ENCODE measurements around the gene FOXF1.

The FOXF1 gene

DNA sequence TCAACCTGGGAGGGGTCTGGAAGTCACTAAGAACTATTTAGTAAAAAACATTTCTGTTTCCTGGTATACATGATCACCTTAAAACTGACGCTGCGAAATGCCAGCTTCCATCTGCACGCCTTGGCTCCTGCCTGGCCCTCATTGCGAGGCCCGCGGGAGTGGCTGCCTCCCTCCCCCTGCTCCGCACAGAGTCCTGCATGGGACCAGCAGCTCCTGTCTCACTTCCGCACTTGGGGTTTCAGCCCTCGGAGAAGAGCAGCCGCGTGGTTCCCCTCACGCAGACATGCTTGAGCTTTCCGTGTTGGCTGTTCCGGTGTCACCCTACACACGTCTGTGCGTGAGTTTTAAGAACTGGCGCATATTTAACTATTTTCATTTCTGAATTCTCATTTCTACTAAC is 26.3 kb downstream of the FOXF1 start:
- no peak for DNase-seq

DNA sequence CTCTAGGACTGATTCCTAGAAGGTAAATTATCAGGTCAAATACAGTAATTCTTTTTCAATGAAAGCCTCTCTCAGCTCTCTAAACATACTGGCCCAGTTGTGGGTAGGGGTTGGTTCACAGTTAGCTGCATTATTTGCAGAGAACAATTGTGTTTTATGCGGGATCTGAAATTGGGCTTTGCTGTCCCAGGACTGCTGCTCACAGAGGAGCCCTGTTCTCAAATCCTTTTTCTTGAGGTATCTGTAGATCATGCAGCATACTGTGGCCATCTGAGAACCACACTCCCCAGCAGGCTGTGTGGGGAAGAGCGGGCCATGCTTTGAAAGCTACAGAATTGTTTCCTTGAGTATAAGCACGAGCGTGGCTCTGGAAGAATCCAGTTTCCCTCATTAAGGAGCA is 27.2 kb downstream of the FOXF1 start:
- no peak for DNase-seq

DNA sequence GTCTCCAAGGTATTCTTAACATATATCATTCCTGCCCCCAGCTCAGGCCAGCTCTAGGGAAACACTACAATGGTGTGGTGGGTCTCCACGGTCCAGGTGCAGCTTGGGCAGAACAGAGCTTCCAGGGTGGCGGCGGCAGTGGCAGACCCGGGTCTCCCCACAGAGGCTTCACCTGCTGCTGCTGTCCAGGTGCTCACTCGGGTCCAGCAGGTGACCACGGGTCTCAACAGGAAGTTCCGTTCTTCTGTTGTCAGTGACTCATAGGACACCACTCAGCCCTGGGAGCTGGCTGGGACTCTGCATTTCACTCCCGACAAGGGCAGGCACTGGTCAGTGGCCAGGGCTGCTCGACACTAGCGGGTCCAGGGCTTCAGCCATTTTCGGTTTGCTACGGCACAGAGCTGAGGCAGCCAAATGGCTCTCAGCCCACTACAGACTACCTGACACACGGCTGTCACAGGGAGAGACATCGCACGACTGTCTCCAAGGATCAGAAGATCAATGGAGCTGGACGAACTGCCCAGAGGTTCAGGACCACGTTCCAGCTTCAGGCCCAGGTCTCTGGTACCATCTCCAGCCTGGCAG is 28.0 kb downstream of the FOXF1 start:
- DNase-seq: no peak

DNA sequence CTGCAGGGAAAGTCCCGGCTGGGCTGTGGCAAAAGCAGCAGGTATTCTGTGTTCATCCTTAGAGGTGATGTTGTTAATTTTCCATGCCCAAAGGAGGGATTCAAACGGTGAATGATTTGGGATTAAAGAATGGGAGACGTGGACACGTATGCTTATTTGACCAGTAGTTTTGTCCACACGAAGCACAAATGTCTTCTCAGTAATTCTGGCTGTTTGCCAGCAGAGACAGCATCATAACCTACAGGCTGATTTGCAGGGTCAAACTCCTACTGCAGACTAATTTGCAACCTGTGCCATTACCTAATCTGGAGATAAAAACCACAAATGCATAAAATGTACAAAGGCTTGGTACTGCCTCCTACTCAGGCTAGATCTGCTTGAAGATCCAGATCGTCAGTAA is 30.6 kb downstream of the FOXF1 start:
- DNase-seq: no peak

DNA sequence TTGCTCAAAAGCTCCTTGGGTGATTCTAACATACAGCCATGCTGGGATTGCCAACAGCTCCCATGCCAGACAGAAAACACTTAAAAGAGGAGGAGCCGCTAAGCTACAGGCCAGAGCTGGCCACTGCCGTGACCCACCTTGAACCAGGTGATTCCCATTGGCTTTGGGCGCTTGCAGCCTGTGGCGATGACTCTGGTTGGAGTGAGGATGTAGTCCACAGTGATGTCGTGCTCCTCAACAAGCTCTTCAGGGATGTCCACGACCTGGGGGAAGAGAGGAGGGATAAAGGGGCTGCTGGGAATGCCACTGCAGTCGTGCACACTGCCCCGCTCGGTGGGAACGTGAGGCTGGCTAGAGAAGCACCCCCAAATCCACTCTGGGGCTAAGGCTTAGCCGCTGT is 31.2 kb downstream of the FOXF1 start:
- no peak for DNase-seq

DNA sequence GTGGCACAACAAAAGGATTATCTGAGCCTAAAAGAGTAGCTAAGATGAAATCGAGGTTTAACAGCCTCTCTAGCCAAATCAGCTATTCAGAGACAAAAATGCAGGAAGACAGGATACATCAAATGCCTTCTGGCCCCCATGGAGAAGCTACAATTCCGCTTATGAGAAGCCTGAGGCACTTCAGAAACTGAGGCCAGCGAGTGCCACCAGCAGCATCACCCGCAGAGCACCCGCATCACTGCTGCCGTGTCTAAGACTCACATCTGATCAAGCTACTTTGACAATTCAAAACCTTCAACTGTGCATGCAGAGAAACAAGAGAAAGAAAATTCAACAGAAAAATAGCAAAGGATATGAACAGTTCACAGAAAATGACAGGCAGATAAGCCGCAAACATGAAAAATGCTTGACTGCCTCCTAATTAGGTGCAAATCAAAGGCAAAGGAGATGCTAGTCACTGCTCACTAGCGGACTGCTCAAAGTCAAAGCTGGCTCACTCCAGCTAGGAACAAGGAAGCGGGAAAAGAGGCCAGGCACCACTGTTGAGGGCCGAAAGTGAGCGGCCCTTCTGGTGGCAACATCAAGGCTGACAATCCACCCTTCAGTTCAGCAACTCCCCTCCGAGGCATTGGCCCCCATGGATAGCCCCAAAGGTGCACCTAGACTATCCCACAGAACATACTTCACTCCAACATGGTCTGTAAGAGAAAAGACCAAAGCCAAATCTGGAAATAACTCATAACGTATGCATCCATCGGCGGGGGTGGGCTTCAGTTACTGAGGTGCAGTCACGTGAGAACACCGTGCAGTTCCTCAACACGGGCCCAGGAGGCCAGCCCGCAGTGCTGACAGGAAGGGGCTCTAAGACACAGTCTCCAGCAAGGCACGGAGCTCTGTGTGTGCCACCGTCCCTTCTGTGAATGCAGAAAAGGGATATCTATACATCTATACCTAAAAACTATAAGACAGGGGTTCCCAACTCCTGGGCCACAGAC is 32.7 kb downstream of the FOXF1 start:
- DNase-seq: no peak

DNA sequence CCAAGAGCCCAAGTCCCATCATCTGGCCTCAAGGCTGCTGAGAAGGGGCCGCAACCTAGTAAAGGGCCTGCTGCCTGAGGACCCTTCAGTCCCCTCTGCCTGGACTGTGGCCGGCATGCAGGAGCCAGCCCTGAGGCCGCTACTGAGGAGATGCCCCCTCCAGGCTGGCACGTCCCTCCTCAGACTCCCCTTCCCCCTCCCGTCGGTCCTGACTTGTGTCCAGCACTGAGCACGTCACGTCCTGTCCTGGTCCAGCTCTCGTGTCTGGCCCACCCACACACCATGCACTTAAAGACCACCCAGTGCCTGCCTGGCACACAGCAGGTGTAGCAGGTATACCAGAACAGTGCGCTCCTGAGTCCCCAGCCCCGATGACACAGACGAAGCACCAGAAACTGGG is 35.2 kb downstream of the FOXF1 start:
- no peak for DNase-seq

DNA sequence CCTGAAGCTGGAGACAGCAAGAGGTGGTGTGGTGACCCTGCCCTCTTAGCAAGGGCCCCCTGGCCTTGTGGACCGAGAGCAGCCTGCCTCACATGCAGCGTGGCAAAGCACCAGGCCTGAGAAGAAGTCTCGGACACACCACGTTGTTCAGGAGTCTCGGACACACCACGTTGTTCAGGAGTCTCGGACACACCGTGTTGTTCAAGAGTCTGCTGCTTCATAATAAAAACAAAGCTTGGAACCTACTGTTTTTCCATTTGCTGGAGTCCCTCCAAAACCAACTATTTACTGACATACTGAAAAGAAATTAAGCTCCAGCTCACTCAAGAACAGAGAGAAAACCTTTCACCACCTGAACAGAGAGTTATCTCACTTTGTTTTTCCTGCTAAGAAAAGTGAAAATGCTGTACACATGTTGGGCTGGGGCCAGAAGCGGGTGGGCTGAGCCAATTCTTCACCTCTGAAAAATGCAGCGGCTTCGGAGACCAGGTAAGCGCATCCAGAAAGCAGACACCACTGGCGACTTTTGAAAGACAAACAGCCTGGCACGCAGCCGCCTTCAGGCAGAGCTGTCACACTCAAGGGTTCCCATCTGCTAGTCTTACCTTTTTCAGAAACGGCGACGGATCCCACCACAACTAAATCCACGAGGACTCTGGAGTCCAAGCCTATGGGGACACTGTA is 35.8 kb downstream of the FOXF1 start:
- no peak for DNase-seq

DNA sequence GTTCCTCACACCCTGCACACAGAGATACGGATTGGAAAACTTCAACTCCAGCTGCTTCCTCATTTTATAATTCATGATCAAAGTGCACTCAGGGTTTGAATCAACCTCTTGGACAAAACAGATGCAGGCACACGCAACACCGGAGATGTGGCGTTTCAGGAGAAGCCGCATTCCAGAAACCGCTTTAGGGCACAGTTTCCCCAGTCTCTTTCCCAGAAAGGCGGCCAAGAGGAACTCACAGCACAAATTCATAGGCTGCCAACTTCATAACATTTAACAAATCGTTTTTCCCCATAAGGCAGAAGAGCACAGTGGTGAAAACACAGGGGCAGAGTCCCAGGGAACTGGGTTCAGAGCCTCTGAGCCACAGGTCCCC is 36.3 kb downstream of the FOXF1 start:
- DNase-seq: no peak

DNA sequence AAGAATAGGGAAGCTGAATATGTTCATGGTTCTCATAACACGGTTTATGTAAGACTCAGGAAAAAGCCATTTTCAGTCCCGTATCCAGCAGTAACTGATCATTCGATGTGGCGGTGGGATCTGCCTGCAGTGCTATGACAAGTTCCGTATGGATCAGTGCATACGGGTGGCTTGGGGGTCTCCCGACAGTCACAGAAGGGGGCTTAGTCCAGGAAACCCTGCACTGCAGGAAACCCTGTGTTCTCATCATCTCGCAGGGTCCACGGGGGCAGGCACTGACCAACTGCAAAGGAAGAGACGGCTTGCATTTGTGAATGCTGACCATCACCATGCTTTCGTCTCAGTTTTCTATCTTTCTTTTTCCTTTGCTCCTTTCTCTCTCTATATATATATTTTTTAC is 37.0 kb downstream of the FOXF1 start:
- no peak for DNase-seq

DNA sequence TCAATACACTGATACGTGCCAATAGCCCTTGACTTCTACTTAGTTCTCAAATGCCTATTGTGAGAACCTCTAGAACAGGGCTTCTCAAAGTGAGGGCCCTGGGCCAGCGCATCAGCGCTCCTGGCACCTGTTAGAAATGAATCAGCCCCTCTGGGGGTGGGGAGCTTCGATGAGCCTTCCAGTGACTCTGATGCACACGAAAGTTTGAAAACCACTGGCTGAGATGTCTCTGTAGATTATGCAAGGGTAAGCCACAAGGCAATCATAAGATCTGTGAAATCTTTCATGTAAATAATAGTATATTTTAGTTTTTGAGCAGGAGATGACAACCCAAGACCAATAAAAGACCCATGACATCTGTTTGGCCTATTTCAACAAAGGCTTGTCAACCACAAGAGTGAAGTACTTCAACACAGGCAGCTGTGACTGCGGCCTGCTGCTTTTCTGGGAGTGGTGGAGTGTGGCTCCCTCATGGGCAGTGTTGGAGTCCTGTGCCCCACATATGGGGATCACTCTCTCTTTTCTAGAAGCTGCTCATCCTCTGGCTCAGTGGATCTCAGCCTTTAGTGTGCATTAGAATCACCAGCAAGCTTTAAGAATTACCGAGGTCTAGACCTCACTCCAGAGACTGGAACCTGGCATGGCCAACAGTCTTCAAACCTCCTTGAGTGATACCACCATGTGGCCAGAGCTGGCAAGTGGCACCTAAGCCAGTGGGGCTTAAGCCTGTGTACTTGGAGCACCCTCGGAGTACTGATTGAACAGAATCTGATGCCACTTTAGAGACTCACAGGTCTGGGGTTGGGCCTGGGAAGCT is 39.0 kb downstream of the FOXF1 start:
- peak; percentile 64 for DNase-seq

DNA sequence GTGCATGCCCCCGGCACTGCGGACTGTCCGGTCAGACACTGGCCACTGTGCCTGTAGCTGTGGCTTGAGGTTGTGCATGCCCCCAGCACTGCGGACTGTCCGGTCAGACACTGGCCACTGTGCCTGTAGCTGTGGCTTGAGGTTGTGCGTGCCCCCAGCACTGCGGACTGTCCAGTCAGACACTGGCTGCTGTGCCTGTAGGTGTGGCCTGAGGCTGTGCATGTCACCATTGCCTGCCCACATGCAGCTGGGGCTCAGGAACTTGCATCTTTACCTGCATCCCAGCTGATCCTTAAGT is 39.5 kb downstream of the FOXF1 start:
- no peak for DNase-seq

DNA sequence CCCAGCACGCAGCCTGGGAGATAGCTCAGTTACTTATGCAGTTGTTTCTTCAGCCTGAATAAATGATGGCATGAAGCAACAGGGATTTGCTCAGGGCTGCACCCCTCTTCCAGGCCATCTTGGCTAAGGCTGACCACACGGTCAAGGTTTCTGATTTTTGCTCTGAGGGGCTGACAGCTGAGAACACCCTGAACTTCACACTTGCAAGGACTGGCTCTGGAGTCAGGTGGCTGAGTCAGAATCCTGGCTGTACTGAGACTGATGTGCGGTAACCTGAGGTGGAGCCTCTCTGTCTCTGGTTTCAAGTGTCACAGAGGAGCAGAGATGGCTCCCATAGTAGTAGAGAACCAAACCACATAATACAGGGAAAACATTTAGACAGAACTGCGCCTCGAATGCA is 40.0 kb downstream of the FOXF1 start:
- DNase-seq: no peak

DNA sequence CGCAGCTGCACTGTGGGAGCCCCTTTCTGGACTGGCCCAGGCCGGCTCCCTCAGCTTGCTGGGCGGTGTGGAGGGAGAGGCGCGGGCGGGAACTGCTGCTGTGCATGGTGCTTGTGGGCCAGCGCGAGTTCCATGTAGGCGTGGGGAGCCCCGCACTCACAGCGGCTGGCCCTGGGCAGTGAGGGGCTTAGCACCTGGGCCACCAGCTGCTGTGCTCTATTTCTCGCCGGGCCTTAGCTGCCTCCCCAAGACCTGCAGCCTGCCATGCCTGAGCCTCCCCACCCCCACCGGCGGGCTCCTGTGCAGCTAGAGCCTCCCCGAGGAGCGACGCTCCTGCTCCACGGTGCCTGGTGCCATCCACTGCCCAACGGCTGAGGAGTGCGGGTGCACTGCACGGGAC is 43.0 kb downstream of the FOXF1 start:
- DNase-seq: no peak

DNA sequence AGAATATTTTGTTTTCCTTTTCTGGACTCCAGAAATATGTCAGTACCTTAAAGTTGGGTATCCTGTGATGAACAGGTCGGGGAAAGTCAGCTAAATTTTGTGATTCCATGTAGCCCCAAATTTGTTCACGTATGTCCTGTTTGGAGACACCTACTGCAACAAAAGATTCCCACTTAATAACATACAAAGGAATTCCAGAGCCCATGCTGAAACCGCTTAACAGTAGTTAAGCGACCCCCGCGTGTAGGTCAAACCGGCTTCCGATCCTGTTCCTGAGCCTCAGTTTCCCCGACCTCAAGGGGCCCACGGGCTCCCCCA is 44.2 kb downstream of the FOXF1 start:
- no peak for DNase-seq

DNA sequence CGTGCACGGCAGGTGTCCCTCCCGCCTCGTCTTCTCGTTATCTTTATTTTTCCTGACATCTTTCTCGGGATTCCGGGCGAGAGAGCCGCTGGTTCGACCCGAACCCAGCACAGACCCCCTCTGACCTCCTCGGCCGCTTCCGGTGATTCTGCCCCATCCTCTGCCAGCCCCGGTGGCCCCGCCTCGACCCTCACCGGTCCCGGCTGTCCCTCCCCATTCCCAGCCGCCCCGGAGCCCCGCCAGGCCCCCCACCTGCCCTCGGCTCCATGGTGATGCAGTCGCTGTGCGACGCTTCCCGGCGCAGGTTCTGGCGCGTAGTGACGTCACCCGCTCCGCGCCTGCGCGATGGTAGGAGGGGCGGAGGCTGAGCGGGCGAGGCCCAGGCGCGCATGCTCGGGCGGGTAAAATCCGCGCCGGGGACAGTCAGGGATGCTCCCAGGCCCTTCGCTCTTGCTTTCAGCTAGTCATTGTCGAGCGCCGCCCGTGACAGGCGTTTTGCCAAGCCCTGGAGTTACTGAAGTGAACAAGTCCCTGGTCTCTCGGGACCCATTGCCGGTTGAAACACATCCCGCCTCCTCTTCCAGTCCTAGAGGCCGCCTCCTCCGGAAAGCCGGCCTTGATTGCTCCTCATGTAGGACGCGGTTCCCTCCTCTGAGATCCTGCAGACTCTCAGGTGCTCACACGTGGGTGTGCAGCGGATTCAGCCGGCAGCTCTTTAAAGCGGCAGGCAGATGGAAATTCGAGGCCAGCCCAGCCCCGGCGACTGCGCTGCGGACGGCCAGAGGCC is 44.8 kb downstream of the FOXF1 start, which contains the start of gene MTHFSD:
TSS of gene MTHFSD (minus strand) at position 319 of the 787 bp plus-strand sequence. CDS start at position 268, 51 bp downstream.
- peak; percentile 97 for DNase-seq

DNA sequence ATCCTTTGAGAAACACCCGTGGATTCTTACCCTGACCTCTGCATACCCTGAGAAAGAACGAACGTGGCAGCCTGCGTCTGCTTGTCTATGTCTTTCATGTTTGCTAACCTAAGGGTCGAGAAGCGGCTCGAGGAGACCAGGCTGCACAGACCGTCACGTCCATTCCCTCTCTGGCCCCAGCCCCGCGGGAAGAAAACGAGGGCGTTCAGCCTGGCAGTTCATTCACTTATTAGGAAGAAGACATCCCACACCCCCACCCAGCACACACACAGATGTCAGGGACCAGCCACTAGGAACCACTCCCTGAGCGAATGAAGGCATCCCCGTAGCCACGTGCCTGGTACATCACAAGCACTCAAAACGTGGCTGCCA is 45.4 kb downstream of the FOXF1 start:
- DNase-seq: no peak

DNA sequence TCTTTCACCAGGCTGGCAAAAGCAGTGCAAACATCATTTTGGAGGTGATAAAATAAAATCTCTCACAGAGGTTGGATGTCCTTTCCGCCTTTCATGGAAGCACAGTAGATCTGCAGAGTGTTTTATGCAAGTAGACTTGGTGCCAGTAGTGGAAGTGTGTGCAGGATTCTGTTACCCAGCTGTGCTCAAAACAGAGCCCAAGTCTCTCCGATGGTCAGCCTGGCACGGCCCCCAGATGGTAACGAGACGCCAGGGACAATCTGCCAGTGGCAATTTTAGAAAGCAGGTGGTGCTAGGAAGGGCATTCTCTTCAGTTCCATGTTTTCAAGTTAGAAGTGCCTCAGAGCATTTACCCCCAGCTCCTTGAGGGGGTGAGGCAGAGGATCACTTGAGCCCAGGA is 46.2 kb downstream of the FOXF1 start:
- DNase-seq: no peak

DNA sequence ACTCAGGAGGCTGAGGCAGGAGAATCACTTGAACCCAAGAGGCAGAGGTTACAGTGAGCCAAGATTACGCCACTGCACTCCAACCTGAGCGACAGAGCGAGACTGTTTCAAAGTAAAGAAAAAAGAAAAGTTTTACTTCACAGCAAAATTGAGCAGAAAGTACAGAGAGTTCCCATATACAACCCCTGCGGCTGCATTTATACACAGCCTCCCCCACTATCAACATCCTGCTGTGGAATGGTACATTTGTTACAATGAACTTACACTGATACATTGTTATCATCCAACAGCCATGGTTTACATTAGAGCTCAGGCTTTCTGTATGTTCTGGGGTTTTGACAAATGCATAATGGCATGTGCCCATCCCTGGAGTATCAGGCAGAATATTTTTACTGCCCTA is 47.3 kb downstream of the FOXF1 start:
- no peak for DNase-seq

DNA sequence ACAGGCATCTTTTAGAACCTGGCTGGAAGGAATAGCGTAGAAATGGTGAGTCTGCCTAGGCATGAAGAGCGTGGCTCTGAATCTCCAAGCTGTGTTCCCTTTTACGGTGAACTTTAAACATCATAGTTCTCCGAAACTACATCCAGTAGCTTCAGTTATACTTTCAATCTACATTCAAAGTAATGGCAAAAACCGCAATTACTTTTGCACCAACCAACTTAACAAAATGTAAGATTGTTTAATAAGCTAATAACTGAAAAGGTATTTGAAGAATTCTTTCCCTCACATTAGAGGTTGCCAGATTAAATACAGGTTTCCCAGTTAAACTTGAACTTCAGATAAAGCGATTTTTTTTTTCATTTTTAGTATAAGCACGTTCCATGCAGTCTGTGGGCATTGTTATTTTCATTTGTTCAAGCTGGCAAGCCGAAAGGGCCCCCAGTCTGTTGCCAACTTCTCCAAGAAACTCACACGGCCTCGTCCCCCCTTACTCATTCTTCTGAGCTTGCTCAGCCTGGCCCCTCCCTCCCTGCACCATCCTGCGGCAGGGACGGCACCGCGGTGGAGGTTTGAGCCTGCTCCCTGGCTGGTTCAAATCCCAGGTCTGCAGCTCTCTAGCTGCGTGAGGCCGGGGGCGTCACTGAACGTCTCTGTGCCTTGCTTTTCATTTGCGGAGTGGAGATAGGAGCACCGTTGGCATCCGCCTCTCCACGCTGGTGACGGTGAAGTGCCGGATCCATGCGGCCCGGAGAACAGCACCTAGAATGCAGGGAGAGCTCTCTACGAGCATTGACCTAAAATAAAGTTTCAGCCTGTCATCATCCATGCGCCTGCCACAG is 48.2 kb downstream of the FOXF1 start:
- no peak for DNase-seq

DNA sequence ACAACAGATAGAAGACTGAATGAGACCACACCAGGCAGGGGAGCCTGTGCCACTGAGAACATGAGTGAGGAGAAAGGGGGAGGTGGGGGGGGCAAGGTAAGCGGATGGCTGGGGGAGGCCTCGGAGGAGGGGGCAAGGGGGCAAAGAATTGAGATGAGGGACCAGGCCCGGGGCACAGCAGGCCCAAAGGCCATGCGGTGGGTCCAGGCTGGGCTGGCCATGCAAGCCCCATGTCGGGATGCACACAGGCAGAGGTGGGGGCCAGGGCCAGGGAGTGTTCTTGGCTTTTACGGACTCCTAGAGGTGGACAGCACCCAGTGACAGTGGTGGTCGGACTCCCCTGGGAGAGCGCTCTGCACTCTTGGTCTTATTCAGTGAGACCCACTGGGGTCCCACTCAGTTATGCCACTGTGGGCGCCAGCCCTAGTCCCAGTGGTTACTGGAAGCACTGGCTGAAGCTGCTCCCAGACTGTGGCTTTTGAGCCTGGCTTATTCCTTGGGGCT is 49.5 kb downstream of the FOXF1 start:
- DNase-seq: no peak

All from activated CD4-positive, alpha-beta T cell treated with anti-CD3 and anti-CD28 coated beads, Interleukin-2, Interleukin-6, amounts not matched to agents 100 ng/mL and 50 ng/mL, durations not matched to agents 16 hours and 8 hours (primary cell).